SK-N-SH (cell line): Measurements from ENCODE around the gene PHYKPL. TPM values are rescaled to one million over a fixed set of nuclear protein-coding genes. Genes with fewer than 3 reads are reported as not detected.

ENCODE experiments used
- CTCF ChIA-PET: fragments of 300-600, 350-600 bp; formaldehyde crosslinking; extraction: SDS; loops from one replicate; lab custom pipeline; 2021; lab: Yijun Ruan, JAX
- POLR2A ChIA-PET: fragments of 350-600 bp; sonication (Branson Sonifier 250); formaldehyde crosslinking; extraction: SDS; loops from one replicate; lab custom pipeline; 2020; ENCODE audit warnings: antibody characterized with exemption, inconsistent platforms; lab: Yijun Ruan, JAX
- DNase-seq: peaks from one replicate; pipeline ENCODE4 v3.0.0; 2012
- H2AFZ ChIP-seq: fragments of 200-600 bp; sonication (generic); 2 replicates; pipeline ENCODE4 v1.8.1; 2016; ENCODE audit warnings: antibody characterized with exemption, mild to moderate bottlenecking, low read depth
- H3F3A ChIP-seq: fragments of 200-600 bp; sonication (generic); replicated peaks from 2 replicates; pipeline ENCODE3; 2016; ENCODE audit warnings: antibody characterized with exemption, mild to moderate bottlenecking; ENCODE audit not compliant: insufficient read depth
- H3K27ac ChIP-seq, 2 experiments: fragments of 200-500 bp in 1 of 2; fragments of 200-600 bp in 1 of 2; sonication (Bioruptor generic) in 1 of 2; sonication (generic), shearing (Covaris generic) in 1 of 2; 2 replicates each; pipeline versions ENCODE4 v1.5.1 to v1.6.1; 2014 to 2016; ENCODE audit warnings: low read depth in 2 of 2, inconsistent platforms in 1 of 2, low read length in 1 of 2, mild to moderate bottlenecking in 1 of 2, mixed read lengths in 1 of 2
- H3K27me3 ChIP-seq: fragments of 200-600 bp; sonication (generic), shearing (Covaris generic); 2 replicates; pipeline ENCODE4 v1.6.1; 2016; ENCODE audit warnings: mixed run types; ENCODE audit not compliant: insufficient read depth
- H3K36me3 ChIP-seq, 2 experiments: fragments of 200-500 bp in 1 of 2; fragments of 200-600 bp in 1 of 2; sonication (Bioruptor generic) in 1 of 2; sonication (generic) in 1 of 2; replicated peaks in 1 of 2; 2 replicates each; pipeline versions ENCODE3 to v1.5.1; 2014 to 2016; ENCODE audit warnings: low read length in 1 of 2, mild to moderate bottlenecking in 1 of 2; ENCODE audit not compliant: insufficient read depth in 2 of 2, control insufficient read depth in 1 of 2
- H3K4me1 ChIP-seq, 2 experiments: fragments of 200-500 bp in 1 of 2; fragments of 200-600 bp in 1 of 2; sonication (Bioruptor generic) in 1 of 2; sonication (generic), shearing (Covaris generic) in 1 of 2; 2 replicates each; pipeline versions ENCODE4 v1.5.1 to v1.6.1; 2014 to 2016; ENCODE audit warnings: low read depth in 1 of 2, low read length in 1 of 2, mixed run types in 1 of 2; ENCODE audit not compliant: insufficient read depth in 2 of 2, control insufficient read depth in 1 of 2
- H3K4me2 ChIP-seq: fragments of 200-600 bp; sonication (generic), shearing (Covaris generic); 2 replicates; pipeline ENCODE4 v1.6.1; 2017; ENCODE audit warnings: mixed run types
- H3K4me3 ChIP-seq, 2 experiments: fragments of 200-500 bp in 1 of 2; fragments of 200-600 bp in 1 of 2; sonication (Bioruptor generic) in 1 of 2; sonication (generic), shearing (Covaris generic) in 1 of 2; 2 replicates each; pipeline versions ENCODE4 v1.5.1 to v1.8.1; 2014 to 2016; ENCODE audit warnings: low read depth in 2 of 2, inconsistent platforms in 1 of 2, low read length in 1 of 2, mild to moderate bottlenecking in 1 of 2, mixed read lengths in 1 of 2, moderate library complexity in 1 of 2
- H3K79me2 ChIP-seq: fragments of 200-600 bp; sonication (generic); 2 replicates; pipeline ENCODE4 v1.8.1; 2017; ENCODE audit warnings: mild to moderate bottlenecking; ENCODE audit not compliant: insufficient read depth
- H3K9ac ChIP-seq: fragments of 200-600 bp; sonication (generic); 2 replicates; pipeline ENCODE4 v1.6.1; 2017; ENCODE audit warnings: mixed run types
- H3K9me2 ChIP-seq: fragments of 200-600 bp; sonication (generic); 2 replicates; pipeline ENCODE4 v1.6.1; 2017; ENCODE audit warnings: mixed run types
- H3K9me3 ChIP-seq: fragments of 200-600 bp; sonication (generic); 2 replicates; pipeline ENCODE4 v1.6.1; 2017; ENCODE audit warnings: mixed run types, mild to moderate bottlenecking, moderate library complexity
- H4K20me1 ChIP-seq: fragments of 200-600 bp; sonication (generic); 2 replicates; pipeline ENCODE4 v1.6.1; 2017; ENCODE audit warnings: mild to moderate bottlenecking, mixed run types; ENCODE audit not compliant: insufficient read depth
- CHD2 ChIP-seq: fragments of 150-350 bp; IDR thresholded peaks from 2 replicates; pipeline ENCODE4 v1.6.1; 2018; ENCODE audit warnings: low read length; ENCODE audit not compliant: partially characterized antibody
- EP300 ChIP-seq, 2 experiments: IDR thresholded peaks; 2 replicates each; pipeline versions ENCODE4 v1.4.0 to v1.6.1; 2012; ENCODE audit warnings: borderline replicate concordance in 1 of 2, low read depth in 1 of 2, low read length in 1 of 2
- EZH2phosphoT487 ChIP-seq: fragments of 200-600 bp; sonication (generic); IDR thresholded peaks from 2 replicates; pipeline ENCODE4 v1.6.1; 2017; ENCODE audit warnings: low read depth, mixed run types, mild to moderate bottlenecking, antibody characterized with exemption, moderate library complexity, borderline replicate concordance
- FOSL2 ChIP-seq: IDR thresholded peaks from 2 replicates; pipeline ENCODE4 v1.4.0; 2012; ENCODE audit warnings: low read depth, mild to moderate bottlenecking, moderate library complexity, borderline replicate concordance
- FOXJ3 ChIP-seq: sonication (generic); formaldehyde crosslinking; IDR thresholded peaks from 2 replicates; pipeline ENCODE4 v1.5.1; 2020; ENCODE audit warnings: mild to moderate bottlenecking, missing genetic modification reagents
- JUND ChIP-seq: IDR thresholded peaks from 2 replicates; pipeline ENCODE4 v1.4.0; 2012
- NFIC ChIP-seq: IDR thresholded peaks from 2 replicates; pipeline ENCODE4 v1.4.0; 2012; ENCODE audit warnings: borderline replicate concordance
- NRF1 ChIP-seq: IDR thresholded peaks from 2 replicates; pipeline ENCODE4 v1.6.1; 2012; ENCODE audit warnings: low read depth, mild to moderate bottlenecking, low read length
- POLR2AphosphoS5 ChIP-seq: IDR thresholded peaks from 2 replicates; pipeline ENCODE4 v1.6.1; 2012; ENCODE audit warnings: low read depth, low read length
- REST ChIP-seq: IDR thresholded peaks from 2 replicates; pipeline ENCODE4 v1.6.1; 2012; ENCODE audit warnings: mild to moderate bottlenecking, low read depth, low read length, moderate library complexity
- RFX5 ChIP-seq: IDR thresholded peaks from 2 replicates; pipeline ENCODE4 v1.6.1; 2012; ENCODE audit warnings: mild to moderate bottlenecking, improper control_type of control experiment, low read length
- RXRA ChIP-seq: IDR thresholded peaks from 2 replicates; pipeline ENCODE4 v1.4.0; 2012; ENCODE audit warnings: low read depth, mild to moderate bottlenecking, borderline replicate concordance
- SIN3A ChIP-seq: IDR thresholded peaks from 2 replicates; pipeline ENCODE4 v1.6.1; 2012; ENCODE audit warnings: low read depth, mild to moderate bottlenecking, low read length, moderate library complexity, borderline replicate concordance
- SMC3 ChIP-seq: IDR thresholded peaks from 2 replicates; pipeline ENCODE4 v1.6.1; 2012; ENCODE audit warnings: low read depth, low read length, improper control_type of control experiment
- TEAD4 ChIP-seq: IDR thresholded peaks from 2 replicates; pipeline ENCODE4 v1.4.0; 2012; ENCODE audit warnings: mild to moderate bottlenecking, borderline replicate concordance; ENCODE audit not compliant: insufficient read depth
- WGBS: methylation state at CpG from one replicate; pipeline ENCODE4 v1.1.6; 2017; ENCODE audit warnings: low lambda C conversion rate; 5-methylcytosine and 5-hydroxymethylcytosine counted together
- polyA plus RNA-seq, 3 experiments: library from polyadenylated mRNA; depleted of rRNA; stranded (reverse); fragments of >200 nt; gene quantifications; 2 replicates each; pipeline ENCODE4 v1.2.3, GENCODE V29; 2012
- TF ChIP-seq, protein P1 (sequence below): IDR thresholded peaks from 2 replicates; pipeline ENCODE4 v1.4.0; 2012; ENCODE audit warnings: low read depth, borderline replicate concordance
- TF ChIP-seq, protein P2 (sequence below): fragments of 200-600 bp; sonication (generic); IDR thresholded peaks from 2 replicates; pipeline ENCODE4 v1.6.1; 2017; ENCODE audit warnings: antibody characterized with exemption, mild to moderate bottlenecking, moderate library complexity
- TF ChIP-seq, protein P3 (sequence below): IDR thresholded peaks from 2 replicates; pipeline ENCODE4 v1.4.0; 2012; ENCODE audit warnings: low read depth, borderline replicate concordance
- TF ChIP-seq, protein P4 (sequence below): fragments of 150-350 bp; IDR thresholded peaks from 2 replicates; pipeline ENCODE4 v1.6.1; 2017; ENCODE audit warnings: antibody characterized with exemption, low read length, low read depth, borderline replicate concordance

PHYKPL gene
- polyA plus RNA-seq, 1 of the 3 experiments (the other 2 are of a cell fraction): 46.8 TPM

- TF ChIP-seq, protein P1, sequence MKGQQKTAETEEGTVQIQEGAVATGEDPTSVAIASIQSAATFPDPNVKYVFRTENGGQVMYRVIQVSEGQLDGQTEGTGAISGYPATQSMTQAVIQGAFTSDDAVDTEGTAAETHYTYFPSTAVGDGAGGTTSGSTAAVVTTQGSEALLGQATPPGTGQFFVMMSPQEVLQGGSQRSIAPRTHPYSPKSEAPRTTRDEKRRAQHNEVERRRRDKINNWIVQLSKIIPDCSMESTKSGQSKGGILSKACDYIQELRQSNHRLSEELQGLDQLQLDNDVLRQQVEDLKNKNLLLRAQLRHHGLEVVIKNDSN: no peak
- TF ChIP-seq RFX5 (no peak), SIN3A (no peak), FOXJ3 (CRISPR knock-in tag) (no peak), RXRA (no peak), SMC3 (no peak), NFIC (no peak), POLR2AphosphoS5 (no peak), FOSL2 (no peak), TEAD4 (no peak), EP300 (IDR thresholded peaks at IDR 0.05; ENCODE audit: borderline replicate concordance in 1 of 2, low read depth in 1 of 2, low read length in 1 of 2) (no peak), CHD2 (no peak)
- TF ChIP-seq, protein P2, sequence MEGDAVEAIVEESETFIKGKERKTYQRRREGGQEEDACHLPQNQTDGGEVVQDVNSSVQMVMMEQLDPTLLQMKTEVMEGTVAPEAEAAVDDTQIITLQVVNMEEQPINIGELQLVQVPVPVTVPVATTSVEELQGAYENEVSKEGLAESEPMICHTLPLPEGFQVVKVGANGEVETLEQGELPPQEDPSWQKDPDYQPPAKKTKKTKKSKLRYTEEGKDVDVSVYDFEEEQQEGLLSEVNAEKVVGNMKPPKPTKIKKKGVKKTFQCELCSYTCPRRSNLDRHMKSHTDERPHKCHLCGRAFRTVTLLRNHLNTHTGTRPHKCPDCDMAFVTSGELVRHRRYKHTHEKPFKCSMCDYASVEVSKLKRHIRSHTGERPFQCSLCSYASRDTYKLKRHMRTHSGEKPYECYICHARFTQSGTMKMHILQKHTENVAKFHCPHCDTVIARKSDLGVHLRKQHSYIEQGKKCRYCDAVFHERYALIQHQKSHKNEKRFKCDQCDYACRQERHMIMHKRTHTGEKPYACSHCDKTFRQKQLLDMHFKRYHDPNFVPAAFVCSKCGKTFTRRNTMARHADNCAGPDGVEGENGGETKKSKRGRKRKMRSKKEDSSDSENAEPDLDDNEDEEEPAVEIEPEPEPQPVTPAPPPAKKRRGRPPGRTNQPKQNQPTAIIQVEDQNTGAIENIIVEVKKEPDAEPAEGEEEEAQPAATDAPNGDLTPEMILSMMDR: no peak
Measured at GRCh38 chr5:178218827-178219226, 13.8 kb downstream of the PHYKPL start (continued).

- H3K79me2 ChIP-seq: 0 out of 2 replicates have a peak, but pooled peaks cover 4% of the 10 kb centered on the region
- 91% methylated on average over 5 of the region's 5 CpGs for WGBS
- no peak overlapping the region for H3K9ac ChIP-seq
- H2AFZ ChIP-seq: no peak overlapping the region
- no peaks in the 10 kb centered on the region for H3K9me3 ChIP-seq
- no peaks in the 10 kb centered on the region for H3K9me2 ChIP-seq
- no peak overlapping the region for H3K4me3 ChIP-seq
- peaks cover 15% of the 10 kb centered on the region for H3F3A ChIP-seq
- CTCF ChIA-PET: no interaction called here
- DNase-seq: no peak
- H4K20me1 ChIP-seq: peaks cover 5% of the 10 kb centered on the region; the same call in 1 of the 2 replicates
- H3K27me3 ChIP-seq: no peaks in the 10 kb centered on the region
- 0 out of 4 replicates have a peak overlapping the region, but pooled peaks of 1 of the 2 experiments have one; percentile 7 for H3K27ac ChIP-seq
- no peak overlapping the region for H3K4me2 ChIP-seq
- H3K36me3 ChIP-seq: peaks cover 27 to 38% of the 10 kb centered on the region in 2 experiments
- POLR2A ChIA-PET: no interaction called here
- H3K4me1 ChIP-seq: peaks cover 0 to 3% of the 10 kb centered on the region in 2 experiments; a peak in 1 of 4 replicates
- TF ChIP-seq REST (no peak), NFIC (no peak), EZH2phosphoT487 (no peak), JUND (no peak), RFX5 (no peak), NRF1 (no peak)
- TF ChIP-seq, protein P2: no peak
- TF ChIP-seq, protein P3, sequence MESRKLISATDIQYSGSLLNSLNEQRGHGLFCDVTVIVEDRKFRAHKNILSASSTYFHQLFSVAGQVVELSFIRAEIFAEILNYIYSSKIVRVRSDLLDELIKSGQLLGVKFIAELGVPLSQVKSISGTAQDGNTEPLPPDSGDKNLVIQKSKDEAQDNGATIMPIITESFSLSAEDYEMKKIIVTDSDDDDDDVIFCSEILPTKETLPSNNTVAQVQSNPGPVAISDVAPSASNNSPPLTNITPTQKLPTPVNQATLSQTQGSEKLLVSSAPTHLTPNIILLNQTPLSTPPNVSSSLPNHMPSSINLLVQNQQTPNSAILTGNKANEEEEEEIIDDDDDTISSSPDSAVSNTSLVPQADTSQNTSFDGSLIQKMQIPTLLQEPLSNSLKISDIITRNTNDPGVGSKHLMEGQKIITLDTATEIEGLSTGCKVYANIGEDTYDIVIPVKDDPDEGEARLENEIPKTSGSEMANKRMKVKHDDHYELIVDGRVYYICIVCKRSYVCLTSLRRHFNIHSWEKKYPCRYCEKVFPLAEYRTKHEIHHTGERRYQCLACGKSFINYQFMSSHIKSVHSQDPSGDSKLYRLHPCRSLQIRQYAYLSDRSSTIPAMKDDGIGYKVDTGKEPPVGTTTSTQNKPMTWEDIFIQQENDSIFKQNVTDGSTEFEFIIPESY: no peak
- TF ChIP-seq, protein P4, sequence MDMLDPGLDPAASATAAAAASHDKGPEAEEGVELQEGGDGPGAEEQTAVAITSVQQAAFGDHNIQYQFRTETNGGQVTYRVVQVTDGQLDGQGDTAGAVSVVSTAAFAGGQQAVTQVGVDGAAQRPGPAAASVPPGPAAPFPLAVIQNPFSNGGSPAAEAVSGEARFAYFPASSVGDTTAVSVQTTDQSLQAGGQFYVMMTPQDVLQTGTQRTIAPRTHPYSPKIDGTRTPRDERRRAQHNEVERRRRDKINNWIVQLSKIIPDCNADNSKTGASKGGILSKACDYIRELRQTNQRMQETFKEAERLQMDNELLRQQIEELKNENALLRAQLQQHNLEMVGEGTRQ: no peak
Measured at GRCh38 chr5:178218237-178218776, 14.3 kb downstream of the PHYKPL start.
